Astrocyte of the hippocampus (primary cell): ENCODE results near the gene KCNQ2.

Experiments
- DNase-seq: peaks from one replicate; pipeline ENCODE4 v3.0.0; 2011; ENCODE audit warnings: low read depth, low spot score

The KCNQ2 gene

GRCh38 chr20:63369724-63370617, 102.5 kb downstream of the KCNQ2 start:
- DNase-seq, result no peak

- no peak for DNase-seq
Observed at GRCh38 chr20:63369024-63369530, 103.4 kb downstream of the KCNQ2 start.

- DNase-seq, result no peak
Observed at GRCh38 chr20:63368151-63368550, 104.3 kb downstream of the KCNQ2 start.

- no peak for DNase-seq
Observed at GRCh38 chr20:63367446-63368055, 104.9 kb downstream of the KCNQ2 start.

GRCh38 chr20:63366390-63367365, 105.8 kb downstream of the KCNQ2 start:
- no peak for DNase-seq

GRCh38 chr20:63365601-63366389, 106.7 kb downstream of the KCNQ2 start:
- DNase-seq, result no peak

GRCh38 chr20:63364801-63365585, 107.5 kb downstream of the KCNQ2 start:
- DNase-seq, result no peak

GRCh38 chr20:63363981-63364561, 108.4 kb downstream of the KCNQ2 start:
- DNase-seq, result no peak

- no peak for DNase-seq
Observed at GRCh38 chr20:63363013-63363957, 109.2 kb downstream of the KCNQ2 start.

- no peak for DNase-seq
Observed at GRCh38 chr20:63362436-63363009, 109.9 kb downstream of the KCNQ2 start.

- no peak for DNase-seq
Observed at GRCh38 chr20:63361519-63362435, 110.7 kb downstream of the KCNQ2 start.

- no peak for DNase-seq
Observed at GRCh38 chr20:63360850-63361518, 111.5 kb downstream of the KCNQ2 start, which contains the start of gene CHRNA4. Gene CHRNA4, minus strand, starts transcription at chr20:63361349. Its CDS starts 184 bp downstream, at chr20:63361165.

GRCh38 chr20:63359937-63360849, 112.3 kb downstream of the KCNQ2 start:
- DNase-seq, result no peak

GRCh38 chr20:63359164-63359934, 113.1 kb downstream of the KCNQ2 start:
- no peak for DNase-seq
